ENCODE measurements around the gene RPTN. TPM values are rescaled to one million over a fixed set of nuclear protein-coding genes. Genes with fewer than 3 reads are reported as not detected.
"Not testable (repeated sequence)": the region's sequence is repeated elsewhere in the genome, so short reads cannot be mapped to it uniquely, and the experiment has no call there.

The RPTN gene
- total RNA-seq, 1 donor from 2014 or later: not detected

DNA sequence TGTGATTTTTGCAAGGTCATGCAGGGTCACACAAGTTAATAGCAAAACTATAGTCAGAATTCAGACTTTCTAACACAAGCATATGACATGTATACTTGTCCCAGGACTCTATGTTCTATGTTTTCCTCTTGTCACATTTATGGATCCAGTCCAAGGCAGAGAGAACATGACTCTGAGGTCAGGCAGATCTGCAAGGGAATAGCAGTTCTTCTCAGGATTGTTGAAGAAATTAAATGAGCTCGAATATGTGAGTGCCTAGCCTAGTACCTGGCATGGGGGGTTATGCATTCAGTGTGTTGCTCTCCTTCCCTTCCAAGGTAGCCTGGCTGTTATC lies 9.5 kb upstream of the RPTN start:
- peak; percentile 67 for ATAC-seq
- no peak for DNase-seq (ENCODE audit: low spot score)
- intact Hi-C loops (cut with DNase I): no loop called here

DNA sequence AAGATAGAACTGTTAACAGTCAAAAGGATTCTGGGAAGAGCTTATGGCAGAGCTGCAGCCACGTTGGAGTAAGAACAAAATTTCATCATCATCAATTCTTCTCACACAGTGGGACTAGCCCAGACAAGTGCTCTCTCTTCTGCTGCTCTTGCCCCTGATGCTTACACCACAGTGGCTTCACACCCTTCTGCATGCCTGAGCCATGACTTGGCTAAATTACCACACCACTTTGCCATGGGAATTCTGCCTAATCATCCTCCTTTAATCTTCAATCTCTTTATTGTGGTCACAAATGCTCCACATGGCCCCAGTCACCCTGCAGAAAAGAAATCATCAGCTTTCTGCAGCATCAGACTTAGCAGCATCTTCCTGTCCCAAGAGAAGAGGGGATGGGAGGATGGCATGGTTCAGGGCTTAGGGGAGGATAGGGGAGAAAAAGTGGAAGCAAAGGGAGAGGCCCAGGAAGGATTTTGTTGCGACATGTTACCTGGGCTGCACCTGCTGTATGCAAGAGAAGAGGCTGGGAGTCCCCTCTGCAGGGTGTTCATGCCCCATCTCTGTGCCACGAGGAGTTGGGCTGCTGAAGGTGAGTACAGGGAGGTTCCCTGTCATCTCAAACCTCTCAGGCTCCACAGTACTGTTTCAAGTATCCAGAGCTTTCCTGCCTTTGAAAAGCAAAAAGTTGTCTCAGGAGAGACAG lies 9.0 kb upstream of the RPTN start:
- ATAC-seq (peak; percentile 75), DNase-seq (ENCODE audit: low spot score) (no peak)
- intact Hi-C loops (cut with DNase I): no loop called here

DNA sequence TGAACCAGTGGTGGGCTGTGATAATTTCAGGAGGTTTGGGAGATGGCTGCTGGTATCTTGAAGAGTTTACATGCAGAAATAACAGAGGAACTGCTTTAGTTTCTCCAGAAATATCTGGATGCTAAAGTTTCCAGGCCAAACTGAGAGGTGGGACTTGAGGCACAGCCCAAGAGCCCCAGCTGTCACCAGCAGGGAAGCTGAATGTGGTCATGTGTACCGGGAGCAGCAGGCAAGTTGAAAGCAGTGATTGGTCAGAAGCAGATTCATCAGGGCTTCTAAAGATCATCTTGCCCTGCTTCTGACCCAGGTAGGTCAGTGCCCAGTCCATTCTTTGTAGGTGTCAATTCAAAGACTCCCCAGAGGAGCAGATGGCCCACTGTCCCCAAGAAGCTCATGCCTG lies 7.9 kb upstream of the RPTN start:
- intact Hi-C loops (cut with DNase I): no loop called here
- no peak for DNase-seq (ENCODE audit: low spot score)
- no peak for ATAC-seq

DNA sequence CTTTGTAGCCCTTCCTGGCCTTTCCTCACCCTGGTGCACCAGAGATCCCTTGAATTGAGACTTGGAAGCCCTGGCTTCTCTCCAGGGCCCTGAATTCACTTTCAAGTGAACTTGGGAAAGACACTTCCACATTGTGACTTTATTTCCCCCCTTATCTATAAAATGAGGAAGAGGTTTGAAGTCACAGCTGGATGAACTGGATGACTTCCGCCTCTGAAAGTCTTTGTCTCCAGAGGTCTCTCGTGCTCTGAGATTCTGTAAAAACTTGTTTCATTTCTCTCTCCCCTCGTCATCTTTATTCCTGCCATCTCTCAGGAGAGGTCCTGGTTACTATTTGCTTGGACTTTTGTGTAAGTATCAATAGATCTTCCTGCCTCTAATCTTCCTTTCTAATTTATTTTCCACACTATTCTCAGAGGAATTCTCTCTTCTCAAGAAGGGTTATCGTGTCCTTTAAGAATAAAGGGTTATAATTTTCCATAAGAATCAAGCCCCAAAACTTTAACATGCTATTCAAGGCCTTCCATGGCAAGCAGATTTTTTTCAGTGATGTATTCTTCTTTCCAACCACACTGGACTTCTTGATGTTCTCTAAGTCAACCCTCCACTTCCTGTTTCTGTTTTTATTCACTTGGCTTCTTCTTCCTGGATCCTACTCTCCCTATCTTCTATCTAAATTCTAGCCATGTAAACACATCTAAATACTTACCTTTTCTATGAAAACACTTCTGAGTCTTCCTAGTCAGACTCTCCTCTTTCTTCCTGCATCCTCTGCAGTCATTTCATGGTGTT lies 6.5 kb upstream of the RPTN start:
- ATAC-seq (no peak), DNase-seq (ENCODE audit: low spot score) (no peak)
- intact Hi-C loops (cut with DNase I): no loop called here

DNA sequence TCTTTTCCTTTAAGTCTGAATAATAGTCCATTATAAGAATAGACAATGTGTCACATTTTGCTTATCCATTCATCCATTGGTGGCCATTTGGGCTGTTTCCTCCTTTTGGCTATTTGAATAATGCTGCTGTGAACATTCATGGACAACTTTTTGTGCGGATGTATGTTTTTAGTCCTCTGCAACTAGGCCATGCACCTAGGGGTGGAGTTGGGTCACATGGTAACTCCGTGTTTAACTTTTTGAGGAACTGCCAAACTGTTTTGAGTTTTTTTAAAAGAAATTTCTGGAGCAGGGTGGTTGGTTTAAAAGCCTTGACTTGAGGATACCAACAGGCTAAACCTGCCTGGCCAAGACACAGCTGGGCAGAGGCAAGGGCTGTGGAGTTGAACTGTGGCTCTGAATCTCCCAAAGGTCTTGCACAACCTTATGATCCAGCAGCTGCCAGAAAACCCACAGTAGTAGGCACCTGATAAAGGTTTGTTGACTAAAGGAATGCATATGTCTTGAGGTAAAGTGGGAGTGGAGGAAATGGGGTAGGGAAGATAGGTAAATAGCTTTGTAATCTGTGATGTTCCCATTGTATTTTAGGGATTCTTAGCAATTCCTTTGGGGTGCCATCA lies 5.6 kb upstream of the RPTN start:
- ATAC-seq (no peak), DNase-seq (ENCODE audit: low spot score) (no peak)
- intact Hi-C loops (cut with DNase I): no loop called here

DNA sequence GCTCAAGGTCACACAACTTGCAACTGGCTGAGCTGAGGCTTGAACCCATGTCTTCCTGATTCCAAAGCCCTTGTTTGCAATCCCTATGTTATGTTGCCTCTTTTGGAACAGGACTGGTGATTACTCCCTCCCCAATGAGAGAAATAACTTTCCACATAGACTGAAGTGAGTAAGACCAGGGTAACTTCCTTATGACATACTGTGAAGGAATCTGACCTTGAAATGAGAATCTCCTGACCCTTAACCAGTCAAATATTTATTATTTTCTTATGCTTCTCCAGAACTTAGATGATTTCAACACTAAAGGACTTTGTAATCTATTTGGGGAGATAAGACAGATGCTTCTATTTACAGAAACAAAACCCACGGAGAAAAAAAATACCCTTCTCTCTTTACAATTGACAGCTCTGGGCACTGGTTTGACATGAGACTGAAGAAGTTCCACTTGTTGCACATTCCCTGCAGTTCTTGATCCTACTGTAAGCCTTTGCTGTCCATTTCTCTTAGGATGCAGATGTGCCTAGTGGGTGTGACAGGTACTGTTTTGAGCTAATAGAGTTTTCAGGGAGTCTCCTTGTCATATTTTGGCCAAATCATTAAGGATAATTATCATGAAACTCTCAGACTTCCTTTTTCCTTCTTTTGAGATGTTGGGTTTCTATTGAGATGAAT lies 3.9 kb upstream of the RPTN start:
- DNase-seq (ENCODE audit: low spot score) (no peak), ATAC-seq (peak; percentile 67)
- intact Hi-C loops (cut with DNase I): no loop called here

DNA sequence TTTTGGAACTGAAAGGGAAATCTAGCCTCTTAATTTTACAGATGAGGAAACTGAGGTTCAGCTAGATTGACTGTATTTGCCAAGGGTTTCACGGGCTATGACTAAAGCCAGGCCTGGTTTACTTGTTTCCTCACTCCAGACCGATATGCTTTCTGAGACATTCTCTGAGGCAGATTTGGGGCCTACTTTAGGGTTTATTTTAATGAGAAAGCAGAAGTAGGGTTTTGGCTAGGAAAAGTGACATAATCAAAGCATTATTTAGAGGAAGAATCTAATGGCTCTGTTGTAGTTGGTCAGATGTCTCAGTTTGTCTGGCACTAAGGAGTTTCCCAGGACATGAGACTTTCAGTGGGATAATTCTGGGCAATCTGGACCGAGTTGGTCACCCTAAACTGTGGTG lies 1.5 kb upstream of the RPTN start:
- ATAC-seq: peak; percentile 67
- intact Hi-C loops (cut with DNase I): no loop called here
- DNase-seq (ENCODE audit: low spot score): no peak

DNA sequence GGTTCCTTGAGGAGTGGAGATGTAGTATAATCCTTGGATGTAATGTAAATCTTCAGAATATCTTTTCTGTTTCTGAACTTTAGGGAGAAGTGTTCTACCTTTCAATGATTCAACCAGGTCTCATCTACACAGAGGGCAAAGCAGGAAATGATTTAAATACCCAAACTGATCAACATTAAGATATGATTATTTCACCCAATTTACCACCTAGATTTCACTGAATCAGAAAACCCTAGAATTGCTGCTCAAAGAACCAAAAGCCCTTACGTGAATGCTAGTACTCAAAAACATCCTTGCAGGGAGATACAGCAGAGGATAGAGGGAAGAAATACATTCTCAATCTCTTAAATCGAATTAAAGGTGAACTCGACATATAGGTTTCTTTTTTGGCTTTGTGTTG lies 5.0 kb downstream of the RPTN start:
- no peak for DNase-seq (ENCODE audit: low spot score)
- intact Hi-C loops (cut with DNase I): no loop called here

DNA sequence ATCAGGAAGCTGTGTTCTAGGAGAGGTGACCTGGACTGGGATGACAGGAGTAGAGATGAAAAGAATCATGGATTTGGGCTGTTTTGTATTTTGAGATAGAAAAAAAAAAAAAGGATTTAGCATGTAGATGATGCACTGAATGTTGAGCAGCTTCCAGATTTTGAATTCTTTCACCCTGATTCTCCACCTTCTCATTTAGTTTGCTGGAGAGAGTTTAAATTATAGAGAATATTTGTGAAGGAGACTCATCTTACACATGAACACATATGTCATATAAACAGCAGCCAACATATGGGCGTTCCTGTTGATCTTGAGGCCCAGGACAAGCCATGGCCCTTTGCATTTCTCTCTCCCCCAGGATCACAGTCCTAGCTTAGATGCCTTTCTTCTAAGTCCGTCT lies 7.4 kb downstream of the RPTN start:
- ATAC-seq: no peak
- DNase-seq (ENCODE audit: low spot score): no peak
- intact Hi-C loops (cut with DNase I): no loop called here

More for the DNA sequence above, 5.0 kb downstream of the RPTN start:
- no peak for ATAC-seq

DNA sequence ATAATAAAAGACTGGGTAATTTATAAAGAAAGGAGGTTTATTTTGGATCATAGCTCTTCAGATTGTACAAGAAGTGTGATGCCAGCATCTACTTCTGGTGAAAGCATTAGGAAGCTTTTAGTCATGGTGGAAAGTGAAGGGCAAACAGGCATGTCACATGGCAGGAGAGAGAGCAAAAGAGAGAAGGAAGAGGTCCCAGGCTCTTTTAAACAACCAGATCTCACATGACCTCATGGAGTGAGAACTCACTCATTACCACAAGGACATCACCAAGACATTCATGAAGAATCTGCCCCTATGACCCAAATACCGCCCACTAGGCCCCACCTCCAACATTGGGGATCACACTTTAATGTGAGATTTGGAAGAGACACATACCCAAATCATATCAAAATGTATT lies 10.0 kb downstream of the RPTN start:
- intact Hi-C loops (cut with DNase I): no loop called here
- DNase-seq (ENCODE audit: low spot score): no peak

DNA sequence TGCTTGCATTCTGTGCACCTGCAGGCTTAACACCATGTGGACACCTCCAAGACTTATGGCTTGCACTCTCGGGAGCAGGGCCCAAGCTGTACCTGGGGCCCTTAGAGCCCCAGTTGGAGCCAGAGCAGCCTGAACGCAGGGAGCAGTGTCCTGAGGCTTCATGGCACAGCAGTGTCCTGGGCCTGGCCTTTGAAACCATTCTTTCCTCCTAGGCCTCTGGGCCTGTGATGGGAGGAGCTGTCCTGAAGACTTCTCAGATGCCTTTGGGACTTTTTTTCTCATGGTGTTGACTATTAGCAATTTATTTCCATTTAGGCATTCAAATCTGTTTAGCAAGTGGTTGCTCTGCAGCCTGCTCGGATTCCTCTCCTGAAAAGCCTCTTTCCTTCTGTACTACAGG lies 11.0 kb downstream of the RPTN start:
- no peak for DNase-seq (ENCODE audit: low spot score)
- ATAC-seq: no peak
- intact Hi-C loops (cut with DNase I): no loop called here

More for the DNA sequence above, 10.0 kb downstream of the RPTN start:
- no peak for ATAC-seq

DNA sequence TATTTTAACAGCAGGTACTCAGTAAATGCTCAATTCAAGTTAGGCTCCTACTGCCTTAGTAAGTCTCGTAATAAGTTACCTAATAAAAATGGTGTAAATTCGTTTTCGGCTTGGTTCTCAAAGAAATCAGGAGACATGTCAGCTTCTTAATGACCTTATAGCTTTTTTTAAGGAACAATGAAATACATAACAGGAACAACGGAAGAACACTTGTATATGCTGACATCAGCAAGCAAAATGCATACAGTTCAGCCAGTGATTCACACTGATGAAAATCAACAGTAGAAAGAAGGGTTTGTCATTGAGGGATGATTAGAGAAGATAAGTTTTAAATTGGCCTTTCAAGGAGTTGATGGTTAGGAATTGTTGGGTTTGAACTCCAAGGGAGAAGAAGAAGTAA lies 13.3 kb downstream of the RPTN start:
- DNase-seq (ENCODE audit: low spot score) (no peak), ATAC-seq (no peak)
- intact Hi-C loops (cut with DNase I): no loop called here

DNA sequence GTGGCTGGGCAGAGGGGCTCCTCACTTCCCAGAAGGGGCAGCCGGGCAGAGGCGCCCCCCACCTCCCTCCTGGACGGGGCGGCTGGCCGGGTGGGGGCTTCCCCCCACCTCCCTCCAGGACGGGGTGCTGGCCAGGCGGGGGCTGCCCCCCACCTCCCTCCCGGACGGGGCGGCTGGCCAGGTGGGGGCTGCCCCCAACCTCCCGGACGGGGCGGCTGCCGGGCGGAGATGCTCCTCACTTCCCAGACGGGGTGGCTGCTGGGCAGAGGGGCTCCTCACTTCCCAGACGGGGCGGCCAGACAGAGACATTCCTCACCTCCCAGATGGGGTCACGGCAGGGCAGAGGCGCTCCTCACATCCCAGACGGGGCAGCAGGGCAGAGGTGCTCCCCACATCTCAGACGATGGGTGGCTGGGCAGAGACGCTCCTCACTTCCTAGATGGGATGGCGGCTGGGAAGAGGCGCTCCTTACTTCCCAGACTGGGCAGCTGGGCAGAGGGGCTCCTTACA lies 14.3 kb downstream of the RPTN start:
- ATAC-seq; DNase-seq (ENCODE audit: low spot score): not testable (repeated sequence)
- intact Hi-C loops (cut with DNase I): loop anchor here (5.0 kb wide), 1 partner anchor 92 kb away; no protein-coding TSS in a partner anchor

DNA sequence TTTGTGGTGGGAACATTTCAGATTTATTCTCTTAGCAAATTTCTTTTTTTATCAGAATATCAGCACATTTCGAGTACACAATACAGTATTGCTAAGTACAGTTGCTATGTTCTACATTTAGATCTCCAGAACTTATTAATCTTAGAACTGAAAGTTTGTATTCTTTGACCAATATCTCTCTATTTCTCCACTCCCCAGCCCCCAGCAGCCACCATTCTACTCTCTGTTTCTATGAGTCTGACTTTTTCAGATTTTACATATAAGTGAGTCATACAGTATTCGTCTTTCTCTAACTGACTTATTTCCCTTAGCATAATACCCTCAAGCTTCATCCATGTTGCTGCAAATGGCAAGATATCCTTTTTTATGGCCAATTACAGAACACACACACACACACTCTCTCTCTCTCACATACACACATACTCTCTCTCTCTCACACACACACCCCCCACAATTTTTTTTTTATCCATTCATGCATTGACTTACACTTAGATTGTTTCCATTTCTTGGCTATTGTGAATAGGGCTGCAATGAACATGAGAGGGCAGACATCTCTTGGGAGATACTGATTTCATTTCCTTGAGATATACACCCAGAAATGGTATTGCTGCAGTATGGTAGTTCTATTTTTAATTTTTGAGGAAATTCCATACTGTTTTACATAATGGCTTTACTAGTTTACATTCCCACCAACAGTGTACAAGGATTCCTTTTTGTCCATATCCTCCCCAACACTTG lies 15.7 kb downstream of the RPTN start:
- ATAC-seq: no peak
- intact Hi-C loops (cut with DNase I): loop anchor here (5.0 kb wide), 1 partner anchor 91 kb away; no protein-coding TSS in a partner anchor
- DNase-seq (ENCODE audit: low spot score): no peak

DNA sequence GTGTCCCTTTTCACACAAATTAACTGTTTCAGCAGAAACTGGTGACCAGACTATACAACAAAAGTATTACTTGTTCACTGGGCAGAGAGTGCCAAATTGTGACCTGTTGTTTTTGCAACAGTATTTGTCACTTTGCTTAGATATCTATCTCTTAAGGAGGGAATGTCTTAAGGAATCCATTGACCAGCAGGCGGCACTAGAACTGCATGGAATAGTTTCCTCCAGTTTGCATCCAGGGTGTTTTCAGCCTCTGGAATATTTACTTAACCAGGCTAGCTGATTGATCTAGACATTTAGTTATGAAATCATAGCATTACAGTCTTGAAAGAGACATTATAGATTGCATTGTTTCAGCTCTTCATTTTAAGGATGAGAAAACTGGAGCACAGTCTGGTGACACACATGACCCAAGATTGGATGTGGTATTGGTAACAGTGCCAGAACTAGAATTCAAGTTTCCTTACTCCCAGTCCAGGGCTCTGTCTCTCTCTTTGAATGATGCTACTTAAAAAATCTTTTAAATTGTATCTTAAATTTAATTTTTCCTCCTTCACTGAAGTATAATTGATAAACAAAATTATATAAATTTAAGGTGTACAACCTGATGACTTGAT lies 16.9 kb downstream of the RPTN start:
- DNase-seq (ENCODE audit: low spot score) (peak; percentile 75), ATAC-seq (peak; percentile 67)

DNA sequence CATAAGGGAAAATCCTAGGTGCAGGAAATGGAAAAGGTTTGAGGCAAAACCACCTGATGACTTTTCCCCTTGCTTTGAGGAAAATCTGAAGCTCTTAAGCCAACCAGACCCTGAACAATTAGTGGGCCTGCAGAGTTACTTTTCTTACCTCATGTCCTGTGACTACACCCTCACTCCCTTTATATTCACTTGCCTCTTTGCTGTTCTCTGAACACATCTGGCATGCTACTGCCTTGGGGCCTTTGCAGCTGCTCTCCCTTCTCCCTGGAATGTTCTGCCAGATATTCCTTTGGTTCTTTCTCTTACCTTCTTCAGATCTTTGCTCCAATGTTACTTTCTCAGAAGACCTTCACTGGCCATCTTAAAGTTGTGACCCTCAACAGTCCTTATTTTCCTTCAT lies 21.8 kb downstream of the RPTN start:
- no peak for ATAC-seq
- intact Hi-C loops (cut with DNase I): no loop called here

More for the DNA sequence above, 16.9 kb downstream of the RPTN start:
- intact Hi-C loops (cut with DNase I): loop anchor here (5.0 kb wide), 1 partner anchor 90 kb away; no protein-coding TSS in a partner anchor

DNA sequence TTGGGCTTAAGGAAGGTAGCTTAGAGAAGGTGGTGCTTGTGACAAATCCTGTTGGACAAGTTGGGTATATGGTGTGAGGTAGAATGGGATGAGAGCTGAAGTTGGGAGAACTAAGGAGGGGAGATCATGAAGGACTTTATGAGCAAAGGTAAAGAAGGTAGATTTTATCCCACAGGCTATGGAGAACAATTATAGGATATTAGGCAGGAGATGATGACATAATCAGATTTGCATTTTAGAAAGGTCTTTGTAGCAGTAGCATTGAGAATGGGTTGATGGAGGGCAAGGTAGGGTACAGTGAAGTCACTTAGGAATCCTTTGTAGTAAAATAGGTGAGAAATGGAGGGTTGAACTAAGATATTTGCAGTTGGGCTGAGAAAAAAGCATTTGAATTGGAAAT lies 28.8 kb downstream of the RPTN start:
- DNase-seq (ENCODE audit: low spot score) (no peak), ATAC-seq (no peak)
- intact Hi-C loops (cut with DNase I): no loop called here

More for the DNA sequence above, 21.8 kb downstream of the RPTN start:
- no peak for DNase-seq (ENCODE audit: low spot score)

DNA sequence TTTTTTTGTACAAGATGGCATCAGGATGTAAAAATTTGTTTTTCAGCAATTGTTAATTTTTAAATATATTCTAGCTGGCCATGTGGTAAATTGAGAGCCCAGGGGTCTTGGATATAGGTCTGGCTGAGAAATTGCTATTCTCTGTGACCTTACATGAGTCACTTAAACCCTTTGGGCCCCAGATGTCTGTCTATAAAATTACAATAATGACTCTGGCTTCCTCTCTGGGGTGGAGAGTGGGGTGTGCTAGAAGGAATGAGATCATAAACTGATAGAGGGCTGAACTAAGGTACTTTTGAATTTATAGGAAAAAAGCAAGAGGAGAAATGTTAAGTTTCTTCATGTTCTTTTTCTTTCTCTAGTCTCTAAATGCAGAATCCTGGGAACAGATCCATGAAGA lies 31.4 kb downstream of the RPTN start:
- ATAC-seq: no peak

More for the DNA sequence above, 31.4 kb downstream of the RPTN start:
- intact Hi-C loops (cut with DNase I): no loop called here
- DNase-seq (ENCODE audit: low spot score): no peak
